Renal pelvis (tissue), 12 donors: ENCODE measurements around the gene MRPS6. TPM values are rescaled to one million over a fixed set of nuclear protein-coding genes. Genes with fewer than 3 reads are reported as not detected.
A peak's percentile ranks its signal among the peaks of the same experiment; 100 is the strongest.

Source experiments
- DNase-seq: peaks from one replicate; pipeline ENCODE4 v3.0.0-alpha.2; 2013
- long read RNA-seq, 16 experiments: transcript quantifications; one replicate each; lab custom pipeline, GENCODE V29; 2026
- polyA plus RNA-seq, 3 donors: library from polyadenylated mRNA; unstranded; fragments of 120-200 nt; gene quantifications; one replicate each; pipeline ENCODE4 v1.2.1, GENCODE V29; 2013; ENCODE audit not compliant: insufficient read length in 3 of 3

MRPS6 gene
- polyA plus RNA-seq = 100 to 1,000 TPM; 110 to 125 (median 124) TPM
- long read RNA-seq, donor 1, transcript MRPS6-204 (2 exons, 3,934 nt) = minor isoform, 8 of 100 reads
- long read RNA-seq, donor 1, transcript MRPS6-201 (3 exons, 990 nt) = major isoform, 92 of 100 reads
- long read RNA-seq, donor 1, partial matches to known transcripts = 0 of 100 reads
- long read RNA-seq, donor 1, other reads (novel, unspliced or antisense) = 0 of 100 reads
- long read RNA-seq, donor 2, transcript MRPS6-201 (3 exons, 990 nt) = major isoform, 146 of 156 reads
- long read RNA-seq, donor 2, partial matches to known transcripts = 0 of 156 reads
- long read RNA-seq, donor 2, other reads (novel, unspliced or antisense) = 6 of 156 reads
- long read RNA-seq, donor 3, transcript MRPS6-204 (2 exons, 3,934 nt) = minor isoform, 5 of 137 reads
- long read RNA-seq, donor 3, transcript MRPS6-201 (3 exons, 990 nt) = major isoform, 122 of 137 reads
- long read RNA-seq, donor 3, partial matches to known transcripts = 9 of 137 reads
- long read RNA-seq, donor 3, other reads (novel, unspliced or antisense) = 0 of 137 reads
- long read RNA-seq, donor 4, transcript MRPS6-201 (3 exons, 990 nt) = major isoform, 151 of 190 reads
- long read RNA-seq, donor 4, transcript MRPS6-204 (2 exons, 3,934 nt) = minor isoform, 7 of 190 reads
- long read RNA-seq, donor 4, partial matches to known transcripts = 22 of 190 reads
- long read RNA-seq, donor 4, other reads (novel, unspliced or antisense) = 10 of 190 reads
- long read RNA-seq, donor 5, transcript MRPS6-204 (2 exons, 3,934 nt) = minor isoform, 6 of 98 reads
- long read RNA-seq, donor 5, transcript MRPS6-201 (3 exons, 990 nt) = major isoform, 90 of 98 reads
- long read RNA-seq, donor 5, partial matches to known transcripts = 0 of 98 reads
- long read RNA-seq, donor 5, other reads (novel, unspliced or antisense) = 0 of 98 reads
- long read RNA-seq, donor 6, transcript MRPS6-201 (3 exons, 990 nt) = major isoform, 65 of 75 reads
- long read RNA-seq, donor 6, transcript MRPS6-204 (2 exons, 3,934 nt) = minor isoform, 10 of 75 reads
- long read RNA-seq, donor 6, partial matches to known transcripts = 0 of 75 reads
- long read RNA-seq, donor 6, other reads (novel, unspliced or antisense) = 0 of 75 reads
- long read RNA-seq, donor 7, transcript MRPS6-201 (3 exons, 990 nt) = major isoform, 137 of 152 reads
- long read RNA-seq, donor 7, partial matches to known transcripts = 5 of 152 reads
- long read RNA-seq, donor 7, other reads (novel, unspliced or antisense) = 8 of 152 reads
- long read RNA-seq, donor 8, transcript MRPS6-201 (3 exons, 990 nt) = major isoform, 35 of 36 reads
- long read RNA-seq, donor 8, partial matches to known transcripts = 0 of 36 reads
- long read RNA-seq, donor 8, other reads (novel, unspliced or antisense) = 0 of 36 reads
- long read RNA-seq, donor 9, transcript MRPS6-201 (3 exons, 990 nt) = major isoform, 110 of 143 reads
- long read RNA-seq, donor 9, partial matches to known transcripts = 19 of 143 reads
- long read RNA-seq, donor 9, other reads (novel, unspliced or antisense) = 10 of 143 reads
- long read RNA-seq, donor 10, transcript MRPS6-201 (3 exons, 990 nt) = major isoform, 88 of 101 reads
- long read RNA-seq, donor 10, partial matches to known transcripts = 0 of 101 reads
- long read RNA-seq, donor 10, other reads (novel, unspliced or antisense) = 7 of 101 reads
- long read RNA-seq, donor 11, transcript MRPS6-201 (3 exons, 990 nt) = major isoform, 99 of 109 reads
- long read RNA-seq, donor 11, partial matches to known transcripts = 0 of 109 reads
- long read RNA-seq, donor 11, other reads (novel, unspliced or antisense) = 6 of 109 reads
- long read RNA-seq, donor 12, transcript MRPS6-204 (2 exons, 3,934 nt) = minor isoform, 20 of 155 reads
- long read RNA-seq, donor 12, transcript MRPS6-201 (3 exons, 990 nt) = major isoform, 135 of 155 reads
- long read RNA-seq, donor 12, partial matches to known transcripts = 0 of 155 reads
- long read RNA-seq, donor 12, other reads (novel, unspliced or antisense) = 0 of 155 reads
- long read RNA-seq, donor 13, transcript MRPS6-204 (2 exons, 3,934 nt) = minor isoform, 10 of 112 reads
- long read RNA-seq, donor 13, transcript MRPS6-201 (3 exons, 990 nt) = major isoform, 89 of 112 reads
- long read RNA-seq, donor 13, partial matches to known transcripts = 6 of 112 reads
- long read RNA-seq, donor 13, other reads (novel, unspliced or antisense) = 5 of 112 reads
- long read RNA-seq, donor 14, transcript MRPS6-201 (3 exons, 990 nt) = major isoform, 197 of 272 reads
- long read RNA-seq, donor 14, transcript MRPS6-204 (2 exons, 3,934 nt) = minor isoform, 5 of 272 reads
- long read RNA-seq, donor 14, partial matches to known transcripts = 55 of 272 reads
- long read RNA-seq, donor 14, other reads (novel, unspliced or antisense) = 15 of 272 reads
- long read RNA-seq, donor 15, transcript MRPS6-201 (3 exons, 990 nt) = major isoform, 97 of 120 reads
- long read RNA-seq, donor 15, transcript MRPS6-204 (2 exons, 3,934 nt) = minor isoform, 22 of 120 reads
- long read RNA-seq, donor 15, partial matches to known transcripts = 0 of 120 reads
- long read RNA-seq, donor 15, other reads (novel, unspliced or antisense) = 0 of 120 reads
- long read RNA-seq, donor 16, transcript MRPS6-201 (3 exons, 990 nt) = major isoform, 160 of 216 reads
- long read RNA-seq, donor 16, transcript MRPS6-204 (2 exons, 3,934 nt) = minor isoform, 9 of 216 reads
- long read RNA-seq, donor 16, partial matches to known transcripts = 37 of 216 reads
- long read RNA-seq, donor 16, other reads (novel, unspliced or antisense) = 9 of 216 reads

DNA sequence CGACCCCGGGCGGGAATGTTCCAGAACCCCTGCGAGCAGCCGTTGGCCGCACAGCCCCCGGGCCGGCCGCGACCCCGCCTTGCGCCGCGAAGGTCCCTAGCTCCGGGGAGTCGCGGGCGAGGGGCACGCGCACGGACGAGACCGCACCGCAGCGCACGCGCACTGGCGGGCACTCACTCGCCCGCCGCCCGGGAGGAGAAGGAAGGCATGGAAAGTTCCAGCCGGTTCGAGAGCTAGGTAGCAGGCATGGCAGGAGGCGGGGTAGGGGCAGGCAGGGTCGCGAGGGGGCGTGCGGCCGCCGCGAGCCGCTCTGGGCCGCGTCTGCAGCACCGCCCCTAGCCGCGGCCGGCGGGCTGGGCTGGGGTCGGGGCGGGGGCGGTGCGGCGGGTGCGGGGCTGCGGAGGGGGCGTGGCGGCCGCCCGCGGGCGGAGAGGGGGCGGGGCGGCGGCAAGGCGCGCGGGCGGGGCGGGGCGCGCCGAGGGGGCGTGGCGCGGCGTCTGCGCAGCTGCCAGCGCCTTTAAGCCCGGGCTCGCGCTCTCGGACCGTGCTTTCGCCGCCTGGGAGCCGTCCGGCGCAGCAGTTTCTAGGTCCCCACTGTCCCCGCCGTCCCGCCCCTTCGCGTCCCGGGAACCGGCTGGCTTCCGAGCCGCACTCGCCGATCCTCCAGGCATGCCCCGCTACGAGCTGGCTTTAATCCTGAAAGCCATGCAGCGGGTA, at the start of gene MRPS6, which contains the start of gene SLC5A3:
Gene MRPS6, plus strand, starts transcription at position 547 of the 717 bp plus-strand sequence. Its CDS starts 123 bp downstream, at position 670.
Gene SLC5A3, plus strand, starts transcription at position 547 of the 717 bp plus-strand sequence. CDS start 21,621 bp downstream, outside the sequence.
- peak; percentile 87 for DNase-seq

- no peak for DNase-seq
Measured at GRCh38 chr21:34023691-34024373, 49.5 kb upstream of the MRPS6 start.

DNA sequence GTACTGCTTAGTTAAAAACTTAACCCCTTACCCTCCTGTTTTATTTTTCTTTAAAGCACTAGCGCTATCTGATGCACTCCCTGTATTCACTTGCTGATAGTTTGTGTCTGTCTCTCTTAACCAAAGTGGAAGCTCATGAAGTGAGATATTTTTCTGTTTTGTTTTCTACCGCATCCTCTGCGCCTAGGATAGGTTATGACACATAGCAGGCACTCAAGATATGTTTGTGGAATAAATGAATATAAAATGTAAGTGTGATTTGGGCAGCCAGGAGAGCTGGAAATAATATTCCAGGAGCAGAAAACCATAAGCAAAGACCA, 49.0 kb upstream of the MRPS6 start:
- DNase-seq = no peak

GRCh38 chr21:34027721-34028461, 45.5 kb upstream of the MRPS6 start:
- DNase-seq = no peak

- peak; percentile 66 for DNase-seq
Measured at GRCh38 chr21:34029743-34030528, 43.4 kb upstream of the MRPS6 start.

DNA sequence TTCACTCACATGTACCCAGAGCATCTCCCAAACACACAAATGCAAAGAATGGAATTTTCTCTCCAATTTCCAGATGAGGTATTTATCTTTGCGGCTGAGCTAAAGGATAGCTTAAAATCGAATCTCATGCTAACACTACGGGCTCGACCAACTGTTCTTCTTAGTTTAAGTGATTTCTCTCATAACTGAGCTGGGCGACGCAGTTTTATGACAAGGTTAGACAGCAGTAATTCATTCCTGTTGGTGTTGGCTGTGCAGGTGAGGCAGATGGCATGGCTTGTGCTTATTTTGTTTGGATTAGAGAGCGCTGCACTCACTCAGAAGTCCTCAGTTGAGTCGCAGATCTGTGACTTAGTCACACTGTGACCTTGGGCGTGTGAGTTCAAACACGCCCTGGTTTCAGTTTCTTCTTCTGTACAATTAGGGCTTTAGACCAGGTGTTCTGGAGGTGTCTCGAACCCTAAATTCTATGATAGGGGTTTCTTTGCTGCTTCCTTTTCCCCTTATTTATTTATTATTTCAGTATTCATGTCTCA, 41.5 kb upstream of the MRPS6 start:
- no peak for DNase-seq

DNA sequence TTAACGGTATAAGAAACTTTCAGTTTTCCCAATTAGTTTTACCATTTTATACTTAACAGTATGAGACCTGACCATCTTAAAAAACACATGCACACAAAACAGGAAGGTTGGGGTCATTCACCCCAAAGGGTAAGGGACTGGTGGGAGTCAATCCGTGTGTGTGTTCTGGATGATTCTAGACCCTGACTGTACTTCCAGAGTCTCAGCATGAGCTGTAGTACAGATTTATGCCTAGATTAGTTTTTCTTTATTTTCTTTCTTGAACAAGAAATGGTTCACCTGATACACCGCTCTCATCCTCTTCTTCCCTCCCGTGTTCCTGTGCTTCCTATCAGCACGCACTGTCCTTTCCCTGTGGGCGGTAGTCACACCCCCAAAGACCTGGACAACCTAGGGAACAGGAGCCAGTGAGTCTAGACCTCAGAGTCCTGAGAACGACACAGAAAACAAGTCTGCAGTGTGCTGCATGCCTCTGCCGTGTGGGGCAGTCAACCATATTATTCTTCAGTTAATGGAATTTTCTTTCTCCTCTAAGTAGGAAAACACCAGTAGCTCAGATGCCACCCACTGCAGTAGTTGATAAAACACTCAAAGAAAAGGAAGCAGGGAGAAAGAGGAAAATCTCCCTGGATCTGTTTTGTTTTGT, 38.9 kb upstream of the MRPS6 start:
- peak; percentile 39 for DNase-seq

GRCh38 chr21:34035619-34036354, 37.6 kb upstream of the MRPS6 start:
- DNase-seq = no peak

- no peak for DNase-seq
Measured at GRCh38 chr21:34037009-34037795, 36.2 kb upstream of the MRPS6 start.

GRCh38 chr21:34039678-34040382, 33.5 kb upstream of the MRPS6 start:
- no peak for DNase-seq

DNA sequence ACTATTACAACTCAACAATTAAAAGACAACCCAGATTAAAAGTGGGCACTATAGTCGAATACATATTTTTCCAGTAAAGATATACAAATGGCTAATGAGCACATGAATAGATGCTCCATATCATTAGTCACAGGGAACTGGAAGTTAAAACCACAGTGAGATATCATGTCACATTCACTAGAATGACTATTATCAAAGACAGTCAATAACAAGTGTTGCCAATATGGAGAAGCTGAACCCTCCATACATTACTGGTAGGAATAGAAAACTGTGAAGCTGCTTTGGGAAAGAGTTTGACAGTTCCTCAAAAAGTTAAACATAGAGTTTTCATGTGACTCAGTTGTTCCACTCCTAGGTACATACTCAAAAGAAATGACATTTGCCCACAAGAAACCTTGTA, 30.6 kb upstream of the MRPS6 start:
- DNase-seq = no peak

- DNase-seq = no peak
Measured at GRCh38 chr21:34043333-34043732, 30.0 kb upstream of the MRPS6 start.

DNA sequence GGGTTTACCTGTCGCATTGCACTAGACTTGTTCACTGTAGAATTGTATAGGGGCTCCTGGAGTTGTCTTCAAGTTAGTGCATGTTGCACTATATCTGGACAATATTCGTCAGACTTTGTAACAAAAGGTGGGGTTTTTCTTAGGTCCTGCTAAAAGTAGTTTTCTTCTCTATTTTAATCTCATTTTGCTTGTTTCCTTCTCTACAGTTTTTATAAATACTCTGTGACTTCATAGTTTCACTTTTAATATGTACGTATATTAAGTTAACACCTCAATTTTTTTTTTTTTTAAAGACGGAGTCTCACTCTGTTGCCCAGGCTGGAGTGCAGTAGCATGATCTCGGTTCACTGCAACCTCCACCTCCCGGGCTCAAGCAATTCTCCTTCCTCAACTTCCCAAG, 26.5 kb upstream of the MRPS6 start:
- no peak for DNase-seq
